ENCODE measurements around the gene TSPAN11.

DNA sequence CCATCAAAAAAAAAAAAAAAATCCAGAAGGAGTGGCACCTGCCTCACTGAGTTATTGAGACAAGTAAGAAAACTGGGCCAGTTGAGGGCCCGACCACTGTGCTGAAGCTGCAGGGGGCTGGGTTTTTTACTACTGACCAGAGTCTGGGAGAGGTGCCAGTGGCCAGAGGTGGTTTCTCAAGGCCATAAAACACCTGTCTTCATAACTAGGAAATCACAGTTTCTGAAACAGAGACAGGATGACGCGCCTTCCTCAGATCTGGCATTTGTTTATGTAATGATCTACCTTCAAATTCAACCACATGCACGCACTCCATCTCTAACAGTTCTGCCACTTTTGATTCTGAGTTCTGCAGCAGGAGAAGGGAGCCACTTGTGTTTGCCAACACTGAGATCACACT lies 12.7 kb downstream of the TSPAN11 start:
- TF ChIP-seq POLR2A (IDR thresholded peaks at IDR 0.05) (no peak), EP300 (IDR thresholded peaks at IDR 0.05) (no peak)
- TF ChIP-seq, protein P1, sequence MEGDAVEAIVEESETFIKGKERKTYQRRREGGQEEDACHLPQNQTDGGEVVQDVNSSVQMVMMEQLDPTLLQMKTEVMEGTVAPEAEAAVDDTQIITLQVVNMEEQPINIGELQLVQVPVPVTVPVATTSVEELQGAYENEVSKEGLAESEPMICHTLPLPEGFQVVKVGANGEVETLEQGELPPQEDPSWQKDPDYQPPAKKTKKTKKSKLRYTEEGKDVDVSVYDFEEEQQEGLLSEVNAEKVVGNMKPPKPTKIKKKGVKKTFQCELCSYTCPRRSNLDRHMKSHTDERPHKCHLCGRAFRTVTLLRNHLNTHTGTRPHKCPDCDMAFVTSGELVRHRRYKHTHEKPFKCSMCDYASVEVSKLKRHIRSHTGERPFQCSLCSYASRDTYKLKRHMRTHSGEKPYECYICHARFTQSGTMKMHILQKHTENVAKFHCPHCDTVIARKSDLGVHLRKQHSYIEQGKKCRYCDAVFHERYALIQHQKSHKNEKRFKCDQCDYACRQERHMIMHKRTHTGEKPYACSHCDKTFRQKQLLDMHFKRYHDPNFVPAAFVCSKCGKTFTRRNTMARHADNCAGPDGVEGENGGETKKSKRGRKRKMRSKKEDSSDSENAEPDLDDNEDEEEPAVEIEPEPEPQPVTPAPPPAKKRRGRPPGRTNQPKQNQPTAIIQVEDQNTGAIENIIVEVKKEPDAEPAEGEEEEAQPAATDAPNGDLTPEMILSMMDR (IDR thresholded peaks at IDR 0.05): no peak
